Esophagus mucosa (tissue), 1 donor: ENCODE results near the gene LAMA2. TPM values are rescaled to one million over a fixed set of nuclear protein-coding genes. Genes with fewer than 3 reads are reported as not detected.

ENCODE experiments used
- ATAC-seq: fragments of 200-7000 bp; cut with Tn5 transposase; one replicate; pipeline ENCODE4 v1.9.1; 2020
- total RNA-seq: library from RNA; stranded (reverse); gene quantifications from one replicate; pipeline ENCODE4 v1.2.4, GENCODE V29; 2023
- donor health status: DM: yes; HTN: yes; CAD: no.

The LAMA2 gene
- total RNA-seq, 1 donor from 2014 or later = 3.1 TPM

GRCh38 chr6:128899341-128900050 is 16.6 kb downstream of the LAMA2 start:
- no peak for ATAC-seq

- ATAC-seq = no peak
These were observed 20.8 kb downstream of the LAMA2 start for GRCh38 chr6:128903715-128904114.

- no peak for ATAC-seq
These were observed 31.1 kb downstream of the LAMA2 start for GRCh38 chr6:128914051-128914450.

GRCh38 chr6:128918886-128919285 is 35.9 kb downstream of the LAMA2 start:
- ATAC-seq = no peak

GRCh38 chr6:128919412-128920180 is 36.7 kb downstream of the LAMA2 start:
- ATAC-seq = no peak

- no peak for ATAC-seq
These were observed 42.8 kb downstream of the LAMA2 start for GRCh38 chr6:128925765-128926164.

GRCh38 chr6:128929869-128930268 is 46.9 kb downstream of the LAMA2 start:
- no peak for ATAC-seq

GRCh38 chr6:128930321-128930720 is 47.4 kb downstream of the LAMA2 start:
- no peak for ATAC-seq

GRCh38 chr6:128932061-128932460 is 49.1 kb downstream of the LAMA2 start:
- ATAC-seq = peak; percentile 57

- ATAC-seq = no peak
These were observed 67.9 kb downstream of the LAMA2 start for GRCh38 chr6:128950864-128951263.

- ATAC-seq = no peak
These were observed 70.0 kb downstream of the LAMA2 start for GRCh38 chr6:128952902-128953301.

- ATAC-seq = no peak
These were observed 71.5 kb downstream of the LAMA2 start for GRCh38 chr6:128954308-128955043.

GRCh38 chr6:128963561-128963960 is 80.6 kb downstream of the LAMA2 start:
- no peak for ATAC-seq

GRCh38 chr6:128964233-128964755 is 81.4 kb downstream of the LAMA2 start:
- ATAC-seq = no peak

- ATAC-seq = no peak
These were observed 81.8 kb downstream of the LAMA2 start for GRCh38 chr6:128964771-128965170.

GRCh38 chr6:128966934-128967333 is 84.0 kb downstream of the LAMA2 start:
- no peak for ATAC-seq

- no peak for ATAC-seq
These were observed 96.1 kb downstream of the LAMA2 start for GRCh38 chr6:128979071-128979470.

GRCh38 chr6:128981716-128982115 is 98.8 kb downstream of the LAMA2 start:
- ATAC-seq = no peak

- ATAC-seq = no peak
These were observed 107.4 kb downstream of the LAMA2 start for GRCh38 chr6:128990360-128990759.

- ATAC-seq = no peak
These were observed 108.0 kb downstream of the LAMA2 start for GRCh38 chr6:128990915-128991314.

GRCh38 chr6:128993166-128993565 is 110.2 kb downstream of the LAMA2 start:
- no peak for ATAC-seq

GRCh38 chr6:128997880-128998279 is 114.9 kb downstream of the LAMA2 start:
- no peak for ATAC-seq
